GM18499 (cell line): Measurements from ENCODE around the gene SLC37A1.
"Not testable (repeated sequence)": the region's sequence is repeated elsewhere in the genome, so short reads cannot be mapped to it uniquely, and the experiment has no call there.

Experiments
- ATAC-seq: cut with Tn5 transposase; IDR thresholded peaks from one replicate; pipeline ENCODE4 v1.9.1; 2021; ENCODE audit warnings: moderate number of reproducible peaks; ENCODE audit not compliant: insufficient read depth, unreplicated experiment

SLC37A1 gene

DNA sequence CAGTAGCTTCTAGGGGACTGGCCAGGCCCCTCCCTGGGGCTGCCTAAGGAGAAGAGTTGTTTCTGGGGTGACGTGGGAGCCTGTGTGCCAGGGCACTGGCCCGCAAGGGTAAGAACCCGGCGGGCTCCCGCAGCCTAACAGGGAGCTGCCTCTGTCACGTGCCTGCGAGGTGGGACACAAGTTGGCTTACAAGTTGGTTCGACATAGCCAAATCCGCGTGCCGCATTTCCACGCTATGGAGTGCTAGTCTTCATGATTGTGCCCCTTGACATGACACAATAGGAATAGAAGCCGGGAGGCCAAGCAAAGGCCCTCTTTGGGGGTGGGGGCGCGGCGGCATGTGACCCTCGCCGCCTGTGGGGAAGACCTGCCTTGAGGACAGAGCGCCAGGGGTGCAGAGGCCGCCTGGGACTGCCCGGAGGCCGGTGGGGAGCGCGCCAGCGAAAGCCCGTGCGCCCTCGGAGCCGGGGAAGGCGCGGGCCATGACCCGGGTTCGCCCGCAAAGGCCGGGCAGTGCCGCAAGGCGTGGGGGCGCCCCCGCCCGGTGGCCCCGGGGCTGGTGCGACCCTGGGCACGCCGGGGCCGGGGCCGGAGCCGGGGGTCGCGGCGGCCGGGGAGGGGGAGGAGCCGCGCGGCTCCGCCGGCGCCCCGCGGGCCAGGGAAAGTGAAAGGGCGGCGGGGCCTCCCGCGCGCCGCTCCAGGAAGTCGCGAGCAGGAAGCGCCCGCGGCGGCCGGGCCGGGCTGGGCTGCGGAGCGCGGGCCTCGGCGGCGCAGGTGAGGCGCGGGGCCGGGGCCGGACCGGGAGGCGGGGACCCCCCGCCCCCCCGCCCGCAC is at the start of gene SLC37A1:
Gene SLC37A1, plus strand, starts transcription at position 702 of the 834 bp plus-strand sequence. CDS start 4,603 bp downstream, outside the sequence.
- ATAC-seq, result no peak

DNA sequence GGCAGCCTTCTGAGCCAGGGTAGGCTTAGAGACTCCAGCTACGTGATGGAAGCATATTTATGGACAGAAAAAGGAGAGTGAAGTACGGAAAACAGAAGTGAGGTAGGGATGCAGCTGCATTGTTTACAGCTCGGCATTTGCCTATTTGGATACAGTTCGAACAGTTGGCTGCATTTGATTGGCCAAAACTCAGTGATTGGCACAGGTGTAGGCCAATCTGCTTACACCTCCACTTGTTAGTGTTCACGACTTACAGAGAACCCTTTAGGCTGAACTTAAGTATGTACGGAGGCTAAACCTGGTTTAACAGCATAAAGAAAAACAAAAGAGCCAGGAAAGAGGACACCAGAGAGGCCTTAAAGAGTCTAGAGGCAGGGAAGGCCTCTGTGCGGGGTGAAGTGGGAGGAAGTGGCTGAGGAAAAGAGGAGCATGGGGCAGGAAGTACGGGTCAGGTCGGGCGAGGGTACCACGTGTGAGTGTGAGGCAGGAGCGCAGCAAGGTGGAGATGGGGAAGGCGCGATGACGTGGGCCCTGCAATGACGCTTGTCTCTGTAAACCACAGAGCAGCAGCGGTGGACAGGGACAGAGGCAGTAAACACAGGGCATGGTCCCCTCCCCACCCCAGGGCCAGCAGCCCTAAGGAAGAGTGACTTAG is 49.7 kb upstream of the SLC37A1 start:
- ATAC-seq, result no peak

DNA sequence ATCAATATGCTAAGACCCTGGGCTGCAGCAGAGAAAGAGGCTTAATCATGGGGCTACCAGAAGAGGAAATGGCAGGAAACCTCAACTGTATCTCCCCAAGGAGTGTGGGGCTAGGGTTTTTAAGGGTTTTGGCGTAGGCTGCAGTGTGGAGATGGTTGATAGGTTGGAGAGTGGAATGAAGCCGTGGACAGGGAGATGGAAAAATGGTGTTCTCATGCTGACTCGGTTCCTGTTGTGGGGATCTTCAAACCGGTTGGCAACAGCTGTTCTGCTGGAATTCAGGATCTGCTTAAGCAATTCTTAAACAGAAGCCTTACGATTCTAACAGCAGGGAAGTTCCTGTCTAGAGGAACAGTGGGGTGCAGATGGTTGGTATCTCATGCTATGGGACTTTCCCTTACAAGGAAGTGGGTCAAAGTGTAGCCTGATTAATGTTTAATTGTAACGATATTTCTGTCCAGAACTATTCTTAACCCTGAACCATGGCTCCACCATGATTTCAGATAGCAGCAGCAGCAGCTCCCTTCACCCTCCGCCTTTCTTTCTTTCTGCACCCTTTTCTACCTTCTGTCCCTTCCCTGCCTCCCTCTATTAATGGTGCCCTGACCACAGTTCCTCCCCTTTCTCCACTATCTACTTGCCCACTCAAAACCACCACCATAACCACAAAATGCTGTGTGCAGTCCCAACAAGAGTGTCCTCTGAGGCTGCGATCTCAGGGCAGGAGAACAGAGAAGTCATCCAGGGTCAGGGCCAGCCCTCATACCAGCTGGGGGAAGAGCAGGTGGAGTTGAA is 48.4 kb upstream of the SLC37A1 start:
- no peak for ATAC-seq

DNA sequence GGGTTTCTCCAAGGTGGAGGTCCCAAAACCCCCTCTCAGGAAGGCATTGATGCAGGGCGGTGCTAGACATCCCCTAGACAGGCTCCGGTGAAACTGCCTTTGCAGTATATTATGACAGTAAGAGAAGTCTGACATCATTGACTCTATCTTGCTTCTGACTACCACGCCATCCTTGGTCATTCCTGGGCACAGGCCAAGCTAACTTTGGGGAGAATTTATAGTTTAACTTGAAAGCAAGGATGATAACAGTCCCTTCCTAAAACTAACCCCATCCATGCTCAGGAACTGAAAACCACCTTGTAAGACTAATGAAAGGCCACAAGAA is 47.9 kb upstream of the SLC37A1 start:
- no peak for ATAC-seq

DNA sequence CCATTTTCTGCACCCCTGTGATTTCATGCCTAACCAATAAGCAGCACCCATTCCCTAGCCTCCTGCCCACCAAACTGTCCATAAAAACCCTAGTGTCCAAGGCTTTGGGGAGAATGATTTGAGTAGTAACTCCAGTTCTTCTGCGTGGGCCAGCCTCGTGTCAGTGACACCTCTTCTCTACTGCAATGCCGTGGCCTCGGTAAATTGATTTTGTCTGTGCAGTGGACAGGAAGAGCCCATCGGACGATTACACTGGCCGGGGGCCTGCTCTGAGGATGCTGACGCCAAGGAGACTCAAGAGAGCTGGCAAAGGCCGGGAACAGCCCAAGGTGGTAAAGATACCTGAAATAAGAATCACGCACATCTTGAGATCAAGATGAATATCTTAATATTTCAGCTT is 47.0 kb upstream of the SLC37A1 start:
- ATAC-seq, result no peak

DNA sequence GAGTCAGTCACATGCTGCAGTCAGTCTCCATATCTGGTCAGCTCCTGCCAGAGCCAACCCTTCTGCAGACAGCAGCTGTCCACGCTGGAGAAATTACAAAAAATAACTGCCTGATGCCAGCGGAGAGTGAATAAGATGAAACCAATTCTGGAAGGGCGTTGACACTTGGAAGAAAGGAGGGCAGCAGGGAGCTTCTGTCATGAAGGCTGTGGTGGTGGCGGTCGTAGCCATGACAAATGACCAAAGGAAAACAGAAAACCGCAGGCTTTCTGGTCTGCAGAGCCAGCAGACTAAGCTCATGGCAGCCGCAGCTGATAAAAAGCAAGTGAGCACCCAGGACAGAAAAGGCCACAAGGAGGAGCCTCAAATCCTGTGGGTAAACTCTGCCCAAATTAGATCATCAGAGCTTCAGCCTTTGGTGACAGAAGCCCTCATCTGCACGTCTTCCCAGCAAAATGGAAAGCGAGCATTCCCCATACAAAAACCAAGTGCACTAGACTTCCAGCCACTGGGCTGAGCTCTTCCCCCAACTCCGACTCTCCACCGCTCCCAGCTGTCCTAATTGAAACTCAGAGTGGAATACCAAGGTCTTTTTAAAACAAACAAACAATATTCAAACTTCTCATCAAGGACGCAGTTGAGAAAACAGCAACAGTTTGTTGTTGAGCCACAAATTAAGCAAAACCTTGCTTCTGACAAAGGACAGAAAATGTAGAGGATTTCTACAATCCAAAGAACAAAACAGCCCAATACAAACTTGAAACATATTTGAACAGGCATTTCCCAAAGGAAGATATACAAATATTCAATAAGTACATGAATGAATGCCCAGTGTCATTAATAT is 46.3 kb upstream of the SLC37A1 start:
- no peak for ATAC-seq

DNA sequence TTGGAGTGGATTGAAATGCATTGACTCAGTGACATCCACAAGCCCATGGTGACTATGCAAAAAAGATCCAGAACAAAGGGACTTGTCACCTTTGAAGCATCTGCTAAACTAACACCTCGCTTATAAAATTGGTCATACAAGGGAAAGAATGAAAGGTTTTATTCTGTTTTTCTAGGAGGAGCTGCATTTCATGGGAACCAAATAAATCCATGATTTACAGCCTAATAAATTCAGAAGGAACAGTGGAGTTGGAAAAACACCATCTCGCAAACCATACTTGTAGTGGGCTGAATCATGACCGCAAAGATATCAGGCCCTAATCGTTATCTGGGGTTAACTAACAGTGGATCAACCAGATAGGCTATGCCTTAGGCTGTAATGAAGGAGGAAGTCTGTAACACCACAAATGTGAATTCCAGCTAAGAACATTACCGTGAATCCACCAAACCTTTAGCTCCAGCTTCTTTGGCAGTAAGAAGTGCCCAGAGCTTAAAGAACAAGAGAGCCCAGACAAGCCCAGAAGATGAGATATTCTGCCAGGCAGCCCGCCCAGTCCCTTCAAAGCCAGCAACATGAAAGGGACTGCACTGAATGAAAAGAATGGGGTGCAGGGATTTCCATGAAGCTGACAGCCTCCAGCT is 45.0 kb upstream of the SLC37A1 start:
- no peak for ATAC-seq

DNA sequence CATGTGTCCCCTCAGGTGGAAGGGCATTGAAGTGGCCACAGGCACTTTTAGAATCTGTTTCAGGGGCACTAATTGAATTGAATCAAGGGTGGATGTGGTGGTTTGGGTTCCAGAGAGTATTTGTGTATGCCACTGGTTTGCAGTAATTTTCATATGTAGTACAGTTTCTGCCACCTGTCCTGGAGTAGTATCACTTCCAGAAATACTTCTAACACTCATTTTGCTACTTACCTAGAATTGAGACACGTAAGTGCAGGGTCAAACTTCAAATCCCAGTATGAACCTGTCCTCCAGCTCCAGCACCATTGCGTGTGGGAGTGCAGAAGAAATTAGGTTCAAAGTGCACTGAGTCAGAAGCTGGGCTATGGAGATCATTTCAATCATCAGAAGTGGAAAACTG is 44.4 kb upstream of the SLC37A1 start:
- ATAC-seq, result no peak

DNA sequence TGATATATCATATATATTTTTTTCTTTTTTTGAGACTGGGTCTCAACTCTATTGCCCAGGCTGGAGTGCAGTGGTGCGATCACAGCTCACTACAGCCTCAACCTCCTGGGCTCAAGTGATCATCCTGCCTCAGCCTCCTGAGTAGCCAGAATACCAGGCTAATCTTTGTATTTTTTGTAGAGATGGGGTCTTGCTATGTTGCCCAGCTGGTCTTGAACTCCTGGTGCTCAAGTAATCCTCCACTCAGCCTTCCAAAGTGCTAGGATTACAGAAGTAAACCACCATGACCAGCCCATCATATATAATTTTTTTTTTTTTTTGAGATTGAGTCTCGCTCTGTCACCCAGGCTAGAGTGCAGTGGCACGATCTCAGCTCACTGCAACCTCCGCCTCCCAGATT is 43.9 kb upstream of the SLC37A1 start:
- ATAC-seq, result not testable (repeated sequence)

DNA sequence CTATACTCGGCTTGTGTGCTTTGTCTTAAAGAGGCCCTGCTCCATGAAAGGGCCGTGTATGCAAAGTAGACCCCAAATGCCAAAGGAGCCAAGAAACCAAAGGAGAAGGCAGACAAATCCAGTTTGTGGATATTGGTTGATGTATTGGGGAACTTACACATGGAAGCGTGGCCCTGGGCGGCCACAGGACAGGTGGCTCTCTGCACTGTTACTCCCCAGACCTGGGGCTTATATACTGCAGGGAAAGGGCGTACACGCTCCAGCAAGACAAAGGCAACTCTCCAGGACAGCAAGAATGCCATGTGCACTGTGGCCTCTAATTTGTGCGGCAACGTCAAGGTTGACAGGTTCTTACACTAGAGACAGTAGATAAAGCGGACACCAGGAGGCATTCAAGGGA is 42.4 kb upstream of the SLC37A1 start:
- no peak for ATAC-seq

DNA sequence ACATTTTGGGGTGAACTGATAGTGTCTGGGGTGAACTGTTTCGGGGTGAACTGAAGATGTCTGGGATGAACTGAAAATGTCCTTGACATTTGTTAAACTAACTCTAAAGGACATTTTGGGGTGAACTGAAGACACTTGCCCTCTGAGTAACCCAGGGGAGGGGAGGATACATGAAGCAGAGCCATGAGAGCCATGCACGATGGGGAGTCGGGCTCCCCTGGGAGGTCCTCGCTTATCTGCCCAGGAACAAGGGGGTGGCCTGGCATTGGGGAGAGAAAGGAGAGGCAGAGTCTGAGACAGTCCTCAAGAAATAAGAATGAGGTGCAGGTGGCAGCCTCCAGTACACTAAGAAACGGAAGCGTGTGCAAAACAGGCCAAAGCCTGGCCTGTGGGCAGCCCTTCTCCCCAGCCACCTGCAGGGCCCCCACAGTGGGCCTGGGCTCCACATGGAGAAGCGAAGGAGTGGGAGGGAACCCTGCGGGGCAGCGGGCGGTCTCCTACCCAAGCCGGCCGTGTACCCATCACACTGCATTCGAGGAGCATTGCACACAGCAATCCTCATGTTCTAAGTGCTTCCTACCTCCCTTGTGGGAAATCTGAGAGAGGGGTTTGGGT is 41.8 kb upstream of the SLC37A1 start:
- no peak for ATAC-seq

DNA sequence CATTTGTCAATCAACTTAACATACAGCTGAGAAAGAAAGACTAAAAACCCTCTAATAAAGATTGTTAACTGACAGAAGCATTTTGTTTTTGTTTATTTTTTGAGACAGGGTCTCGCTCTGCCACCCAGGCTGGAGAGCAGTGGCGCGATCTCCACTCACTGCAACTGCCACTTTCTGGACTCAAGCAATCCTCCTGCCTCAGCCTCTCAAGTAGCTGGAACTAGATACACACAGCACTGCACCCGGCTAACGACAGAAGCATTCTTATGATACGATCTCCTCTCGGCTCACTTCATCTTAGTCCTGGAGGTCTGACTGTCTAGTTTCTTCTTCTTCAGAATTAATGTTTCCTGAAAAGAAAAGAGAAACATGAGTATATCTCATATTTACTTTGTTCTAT is 41.1 kb upstream of the SLC37A1 start:
- ATAC-seq, result no peak

DNA sequence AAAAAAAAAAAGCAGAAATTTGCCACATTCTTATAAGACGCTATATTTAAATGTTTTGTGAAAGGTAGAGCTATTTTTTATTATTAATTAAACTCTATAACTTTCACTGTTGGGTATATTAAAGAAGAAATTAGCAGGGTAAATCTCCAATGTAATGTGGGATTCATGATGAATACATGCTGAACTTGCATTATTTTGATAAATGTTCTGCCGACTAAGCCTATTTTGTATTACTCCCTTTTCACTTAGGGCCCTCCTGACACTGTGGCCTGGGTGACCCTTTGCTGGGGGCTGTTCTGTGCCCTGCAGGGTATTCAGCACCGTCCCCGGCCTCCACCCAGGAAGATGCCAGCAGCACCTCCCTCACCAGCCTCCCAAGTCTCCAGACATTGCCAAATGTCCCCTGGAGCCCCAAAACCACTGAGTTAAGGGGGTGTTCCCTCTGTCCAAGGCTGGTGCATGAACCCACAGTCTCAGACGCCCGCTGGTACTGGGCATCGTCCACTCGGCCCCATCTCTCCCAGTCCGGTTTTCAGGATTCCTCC is 40.1 kb upstream of the SLC37A1 start:
- no peak for ATAC-seq

DNA sequence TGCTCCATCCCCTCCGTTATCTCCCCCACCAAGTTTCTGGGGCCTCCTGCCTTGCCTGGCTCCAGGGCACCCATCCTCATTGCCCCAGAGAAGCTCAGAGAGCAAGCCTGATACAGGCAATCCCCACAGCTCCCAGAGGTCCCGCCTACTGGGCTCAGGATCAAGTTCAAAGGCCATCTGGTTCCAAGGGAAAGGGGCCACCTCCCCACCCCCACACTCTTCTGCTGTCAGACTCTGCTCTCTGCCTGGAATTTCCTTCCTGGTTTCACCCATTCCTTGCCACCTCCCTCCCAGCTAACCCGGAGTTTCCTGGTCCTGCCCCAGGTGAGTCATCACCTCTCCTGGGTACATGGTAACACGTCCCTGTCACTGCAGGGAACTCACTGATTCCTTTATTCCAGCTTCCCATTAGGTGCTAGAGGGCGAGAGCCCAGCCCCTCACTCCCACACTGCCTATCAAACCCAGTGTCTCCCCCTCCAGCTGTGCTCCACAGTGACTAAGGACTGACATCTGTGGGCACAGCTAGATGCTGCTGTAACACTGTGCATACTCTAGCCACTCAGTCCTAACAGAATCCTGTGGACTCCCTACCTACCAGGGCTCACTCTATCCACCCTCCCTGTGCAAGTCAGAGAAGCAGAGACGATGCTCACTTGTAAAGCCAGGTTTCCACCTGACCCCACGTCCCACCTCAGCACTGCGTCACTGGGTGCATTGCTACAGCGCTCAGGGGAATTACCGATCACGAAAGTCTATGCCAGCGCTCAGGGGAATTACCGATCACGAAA is 39.4 kb upstream of the SLC37A1 start:
- ATAC-seq, result no peak

DNA sequence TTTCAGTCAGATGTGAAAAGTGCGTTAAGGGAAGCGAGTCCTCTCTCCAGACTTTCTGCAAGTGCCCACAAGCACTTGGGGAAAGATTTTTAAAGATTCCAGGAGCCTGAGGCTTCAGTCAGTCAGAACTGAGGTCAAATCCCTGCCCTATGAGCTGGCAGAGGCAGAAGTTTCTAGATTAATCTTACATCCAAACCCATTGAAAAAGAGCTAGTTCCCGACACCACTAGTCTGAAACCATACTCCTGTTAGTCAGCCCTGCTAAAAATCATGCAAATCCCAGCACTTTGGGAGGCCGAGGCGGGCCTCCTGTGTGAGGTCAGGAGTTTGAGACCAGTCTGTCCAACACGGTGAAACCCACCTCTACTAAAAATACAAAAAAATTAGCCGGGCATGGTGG is 38.6 kb upstream of the SLC37A1 start:
- no peak for ATAC-seq

DNA sequence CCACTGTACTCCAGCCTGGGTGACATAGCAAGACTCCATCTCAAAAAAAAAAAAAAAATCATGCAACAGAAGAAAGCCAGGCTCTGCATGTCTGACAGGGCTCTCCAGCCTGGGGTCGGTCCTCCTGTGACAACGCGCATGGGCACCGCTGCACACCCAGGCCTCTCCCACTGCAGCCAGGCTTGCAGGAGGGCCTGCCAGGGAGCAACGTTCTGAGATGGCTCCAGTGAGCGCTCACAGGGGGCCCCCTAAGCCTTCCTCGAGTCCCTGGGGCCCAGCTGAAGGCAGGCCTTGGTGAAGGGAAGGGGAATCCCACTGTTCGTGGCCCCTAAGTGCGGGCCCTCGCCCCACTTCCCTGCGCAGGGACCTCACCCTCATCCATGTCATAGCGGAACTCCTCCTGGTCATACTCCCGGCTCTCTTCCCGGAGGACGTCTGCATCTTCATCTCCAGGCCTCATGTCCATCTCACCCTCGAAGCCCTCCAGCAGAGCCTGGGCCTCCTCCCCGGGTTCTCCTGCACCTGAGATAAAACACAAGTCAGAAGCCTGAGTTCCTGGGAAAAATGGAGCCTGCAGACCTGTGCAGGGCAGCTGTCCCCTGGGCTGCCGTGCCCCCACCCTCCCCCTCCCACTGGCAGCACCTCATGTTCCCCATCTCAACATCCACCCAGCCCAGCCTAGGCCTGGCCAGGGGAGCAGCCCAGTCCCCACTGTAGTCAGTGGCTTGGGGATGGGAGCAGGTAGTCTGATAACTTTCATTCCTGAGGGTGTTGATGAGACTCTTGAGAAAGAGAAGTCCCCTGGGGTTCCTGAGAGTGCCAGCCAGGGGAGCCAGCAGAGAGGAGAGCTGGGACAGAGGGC is 37.9 kb upstream of the SLC37A1 start:
- no peak for ATAC-seq
